ENCODE data around the gene ATG5.

GRCh38 chr6:106347219-106347618 lies 21.7 kb upstream of the ATG5 start:
- TF ChIP-seq ZNF830 (CRISPR knock-in tag; IDR thresholded peaks at IDR 0.05) (no peak), MTF1 (CRISPR knock-in tag; IDR thresholded peaks at IDR 0.05; ENCODE audit: borderline replicate concordance) (no peak), ZNF512 (tag; IDR thresholded peaks at IDR 0.05) (no peak), CTCF (IDR thresholded peaks at IDR 0.05 in 2 of 3, conservative IDR thresholded peaks at IDR 0.05 in 1 of 3; ENCODE audit: insufficient read depth in 2 of 3, low read depth in 1 of 3, low read length in 3 of 3) (no peak), NBN (IDR thresholded peaks at IDR 0.05; ENCODE audit: low read depth) (no peak), ETS1 (conservative IDR thresholded peaks at IDR 0.05; ENCODE audit: control insufficient read depth, low read depth, low read length) (no peak), THRAP3 (IDR thresholded peaks at IDR 0.05; ENCODE audit: borderline replicate concordance) (no peak), MEIS2 (IDR thresholded peaks at IDR 0.05; ENCODE audit: partially characterized antibody) (no peak), BRD4 (IDR thresholded peaks at IDR 0.05) (no peak), CAMTA2 (CRISPR knock-in tag; conservative IDR thresholded peaks at IDR 0.05) (no peak), TCF7L2 (IDR thresholded peaks at IDR 0.05; ENCODE audit: low read depth, low read length) (no peak), SP1 (CRISPR knock-in tag; IDR thresholded peaks at IDR 0.05) (no peak)
- TF ChIP-seq, protein P1, sequence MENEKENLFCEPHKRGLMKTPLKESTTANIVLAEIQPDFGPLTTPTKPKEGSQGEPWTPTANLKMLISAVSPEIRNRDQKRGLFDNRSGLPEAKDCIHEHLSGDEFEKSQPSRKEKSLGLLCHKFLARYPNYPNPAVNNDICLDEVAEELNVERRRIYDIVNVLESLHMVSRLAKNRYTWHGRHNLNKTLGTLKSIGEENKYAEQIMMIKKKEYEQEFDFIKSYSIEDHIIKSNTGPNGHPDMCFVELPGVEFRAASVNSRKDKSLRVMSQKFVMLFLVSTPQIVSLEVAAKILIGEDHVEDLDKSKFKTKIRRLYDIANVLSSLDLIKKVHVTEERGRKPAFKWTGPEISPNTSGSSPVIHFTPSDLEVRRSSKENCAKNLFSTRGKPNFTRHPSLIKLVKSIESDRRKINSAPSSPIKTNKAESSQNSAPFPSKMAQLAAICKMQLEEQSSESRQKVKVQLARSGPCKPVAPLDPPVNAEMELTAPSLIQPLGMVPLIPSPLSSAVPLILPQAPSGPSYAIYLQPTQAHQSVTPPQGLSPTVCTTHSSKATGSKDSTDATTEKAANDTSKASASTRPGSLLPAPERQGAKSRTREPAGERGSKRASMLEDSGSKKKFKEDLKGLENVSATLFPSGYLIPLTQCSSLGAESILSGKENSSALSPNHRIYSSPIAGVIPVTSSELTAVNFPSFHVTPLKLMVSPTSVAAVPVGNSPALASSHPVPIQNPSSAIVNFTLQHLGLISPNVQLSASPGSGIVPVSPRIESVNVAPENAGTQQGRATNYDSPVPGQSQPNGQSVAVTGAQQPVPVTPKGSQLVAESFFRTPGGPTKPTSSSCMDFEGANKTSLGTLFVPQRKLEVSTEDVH (IDR thresholded peaks at IDR 0.05; ENCODE audit: low read depth, partially characterized antibody), result no peak
- TF ChIP-seq, protein P2, sequence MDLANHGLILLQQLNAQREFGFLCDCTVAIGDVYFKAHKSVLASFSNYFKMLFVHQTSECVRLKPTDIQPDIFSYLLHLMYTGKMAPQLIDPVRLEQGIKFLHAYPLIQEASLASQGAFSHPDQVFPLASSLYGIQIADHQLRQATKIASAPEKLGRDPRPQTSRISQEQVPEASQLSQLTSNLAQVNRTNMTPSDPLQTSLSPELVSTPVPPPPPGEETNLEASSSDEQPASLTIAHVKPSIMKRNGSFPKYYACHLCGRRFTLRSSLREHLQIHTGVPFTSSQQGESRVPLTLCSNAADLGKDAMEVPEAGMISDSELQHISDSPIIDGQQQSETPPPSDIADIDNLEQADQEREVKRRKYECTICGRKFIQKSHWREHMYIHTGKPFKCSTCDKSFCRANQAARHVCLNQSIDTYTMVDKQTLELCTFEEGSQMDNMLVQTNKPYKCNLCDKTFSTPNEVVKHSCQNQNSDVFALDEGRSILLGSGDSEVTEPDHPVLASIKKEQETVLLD (IDR thresholded peaks at IDR 0.05), result no peak

Measured in K562 (cell line).